ENCODE data around the gene CD59. TPM values are rescaled to one million over a fixed set of nuclear protein-coding genes. Genes with fewer than 3 reads are reported as not detected.

CD59 gene
- total RNA-seq, 1 donor from 2014 or later = 272 TPM

DNA sequence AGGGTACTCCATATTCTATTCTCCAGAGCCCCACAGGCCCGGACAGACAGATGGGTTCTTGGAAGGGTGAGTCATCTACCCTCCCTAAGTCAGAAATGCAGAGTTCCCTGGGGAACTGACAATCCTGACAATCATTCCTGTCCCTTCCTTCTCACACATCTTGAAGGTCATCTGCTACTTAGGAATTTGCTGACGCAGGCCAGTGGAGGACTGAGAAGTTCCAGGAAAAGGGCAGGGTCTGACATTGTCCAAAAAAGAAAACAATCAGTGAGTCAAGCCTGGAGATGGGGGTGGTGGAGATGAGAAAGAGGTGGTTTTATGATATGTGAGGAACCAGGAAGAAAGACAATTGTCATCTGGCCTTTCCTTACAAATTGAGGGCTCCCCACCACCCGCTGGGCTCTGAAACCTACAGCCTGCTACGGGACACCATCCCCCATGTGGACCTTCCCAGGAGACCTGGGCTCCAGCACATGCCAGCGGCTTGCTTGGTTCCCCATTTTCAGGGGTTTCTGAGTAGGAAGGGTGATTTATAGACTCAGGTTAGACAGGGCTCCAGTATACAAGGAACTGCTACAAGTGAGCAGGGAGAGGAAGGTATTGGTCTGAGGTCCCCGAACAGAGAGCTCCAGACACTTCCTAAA is 12.9 kb downstream of the CD59 start:
- peak overlapping the region; percentile 75 for H3K27ac ChIP-seq
- no peak for DNase-seq (ENCODE audit: extremely low spot score in 2 of 2)
- intact Hi-C loops (cut with DNase I) = no loop called here
- no peaks in the 10 kb centered on the region for H3K9me3 ChIP-seq
- TF ChIP-seq, protein P1, sequence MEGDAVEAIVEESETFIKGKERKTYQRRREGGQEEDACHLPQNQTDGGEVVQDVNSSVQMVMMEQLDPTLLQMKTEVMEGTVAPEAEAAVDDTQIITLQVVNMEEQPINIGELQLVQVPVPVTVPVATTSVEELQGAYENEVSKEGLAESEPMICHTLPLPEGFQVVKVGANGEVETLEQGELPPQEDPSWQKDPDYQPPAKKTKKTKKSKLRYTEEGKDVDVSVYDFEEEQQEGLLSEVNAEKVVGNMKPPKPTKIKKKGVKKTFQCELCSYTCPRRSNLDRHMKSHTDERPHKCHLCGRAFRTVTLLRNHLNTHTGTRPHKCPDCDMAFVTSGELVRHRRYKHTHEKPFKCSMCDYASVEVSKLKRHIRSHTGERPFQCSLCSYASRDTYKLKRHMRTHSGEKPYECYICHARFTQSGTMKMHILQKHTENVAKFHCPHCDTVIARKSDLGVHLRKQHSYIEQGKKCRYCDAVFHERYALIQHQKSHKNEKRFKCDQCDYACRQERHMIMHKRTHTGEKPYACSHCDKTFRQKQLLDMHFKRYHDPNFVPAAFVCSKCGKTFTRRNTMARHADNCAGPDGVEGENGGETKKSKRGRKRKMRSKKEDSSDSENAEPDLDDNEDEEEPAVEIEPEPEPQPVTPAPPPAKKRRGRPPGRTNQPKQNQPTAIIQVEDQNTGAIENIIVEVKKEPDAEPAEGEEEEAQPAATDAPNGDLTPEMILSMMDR (IDR thresholded peaks at IDR 0.05) = no peak
- peak in 1 of 2 donors; percentile 65 for TF ChIP-seq POLR2AphosphoS5 (IDR thresholded peaks at IDR 0.05; ENCODE audit: insufficient read depth in 1 of 2, low read depth in 1 of 2)
- H3K36me3 ChIP-seq = peaks cover 0 to 35% of the 10 kb centered on the region in 2 donors
- no peak overlapping the region for H3K4me3 ChIP-seq
- peaks cover 74% of the 10 kb centered on the region for H3K4me1 ChIP-seq
- H3K27me3 ChIP-seq = no peaks in the 10 kb centered on the region

DNA sequence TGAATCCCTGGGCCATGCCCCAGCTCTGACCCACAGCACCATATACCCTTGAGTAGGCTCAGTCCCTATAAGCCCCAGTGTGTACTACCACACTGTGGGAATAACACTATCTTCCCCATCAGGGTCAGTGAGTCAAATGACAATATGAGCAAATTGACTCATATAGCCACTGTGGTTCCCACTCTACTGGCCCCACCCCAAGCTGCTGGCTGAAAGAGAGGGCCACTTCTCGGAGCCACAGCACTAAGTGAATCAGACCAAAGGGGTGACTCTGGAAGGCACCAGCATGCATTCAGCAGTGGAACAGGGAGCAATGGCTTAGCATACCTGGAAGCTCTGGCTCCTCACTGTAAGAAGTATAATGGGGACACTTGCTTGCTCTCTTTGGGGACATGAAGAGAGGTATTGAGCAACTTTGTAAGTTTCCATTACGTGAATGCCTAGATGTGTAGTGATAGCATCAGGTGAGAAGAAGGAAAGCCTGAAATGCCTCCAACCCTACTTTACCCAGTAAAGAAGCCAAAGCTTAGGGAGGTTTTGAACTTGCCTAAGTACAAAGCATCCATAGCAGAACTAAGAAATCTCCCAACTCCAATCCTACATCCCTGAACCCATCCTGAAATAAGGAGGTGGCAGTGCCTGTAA is 13.5 kb downstream of the CD59 start:
- Histone ChIP-seq H3K27ac (peak overlapping the region; percentile 75), H3K27me3 (no peaks in the 10 kb centered on the region), H3K9me3 (no peaks in the 10 kb centered on the region), H3K36me3 (peaks cover 0 to 38% of the 10 kb centered on the region in 2 donors), H3K4me1 (peaks cover 74% of the 10 kb centered on the region), H3K4me3 (no peak overlapping the region)
- intact Hi-C loops (cut with DNase I) = no loop called here
- TF ChIP-seq POLR2A (IDR thresholded peaks at IDR 0.05) (no peak), POLR2AphosphoS5 (IDR thresholded peaks at IDR 0.05; ENCODE audit: insufficient read depth in 1 of 2, low read depth in 1 of 2) (no peak)
- TF ChIP-seq, protein P1 (IDR thresholded peaks at IDR 0.05) = no peak
- DNase-seq (ENCODE audit: extremely low spot score in 2 of 2) = no peak

DNA sequence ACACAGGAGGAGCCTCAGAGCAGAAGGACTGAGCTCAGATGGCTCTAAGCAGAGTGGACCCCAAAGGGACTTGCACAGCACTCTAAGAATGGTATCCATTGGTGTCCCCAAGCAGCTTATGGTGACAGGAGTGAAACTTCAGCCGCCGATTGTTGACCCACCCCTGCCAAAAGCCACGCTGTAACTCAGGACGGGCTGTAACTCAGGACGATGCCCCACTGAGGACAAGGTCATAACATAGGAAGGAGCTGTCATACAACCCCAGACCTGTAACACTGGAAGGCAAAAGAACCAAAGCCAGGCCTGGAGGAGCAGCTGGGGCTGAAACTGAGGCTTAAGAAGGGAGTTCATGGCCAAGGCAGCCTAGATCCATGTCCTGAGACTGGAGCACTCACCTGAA is 14.2 kb downstream of the CD59 start:
- Histone ChIP-seq H3K27ac (peak overlapping the region; percentile 75), H3K27me3 (no peaks in the 10 kb centered on the region), H3K4me1 (peaks cover 72% of the 10 kb centered on the region), H3K9me3 (no peaks in the 10 kb centered on the region), H3K4me3 (no peak overlapping the region), H3K36me3 (peaks cover 0 to 44% of the 10 kb centered on the region in 2 donors)
- TF ChIP-seq POLR2A (IDR thresholded peaks at IDR 0.05) (no peak), POLR2AphosphoS5 (IDR thresholded peaks at IDR 0.05; ENCODE audit: insufficient read depth in 1 of 2, low read depth in 1 of 2) (no peak)
- TF ChIP-seq, protein P1 (IDR thresholded peaks at IDR 0.05) = no peak
- no peak for DNase-seq (ENCODE audit: extremely low spot score in 2 of 2)
- intact Hi-C loops (cut with DNase I) = no loop called here

DNA sequence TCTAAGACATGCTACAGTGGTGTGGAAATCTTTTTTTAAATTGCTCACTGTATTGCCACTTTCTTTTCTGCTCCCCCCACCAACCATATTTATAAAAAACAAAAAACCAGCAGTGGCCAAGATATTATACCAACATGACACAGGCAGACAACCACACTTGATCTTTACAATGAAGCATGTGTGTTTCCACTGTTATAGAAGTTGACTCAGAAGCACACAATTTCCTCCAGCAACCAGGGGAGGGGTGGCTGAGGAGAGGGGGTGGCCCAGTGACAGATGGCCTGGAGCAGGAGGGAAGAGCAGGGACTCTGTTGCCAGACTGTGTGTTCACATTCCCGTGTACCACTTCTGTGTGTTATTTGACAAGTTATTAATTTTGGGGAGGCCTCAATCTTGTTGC is 14.8 kb downstream of the CD59 start:
- Histone ChIP-seq H3K27ac (peak overlapping the region; percentile 75), H3K4me3 (no peak overlapping the region), H3K36me3 (peaks cover 0 to 49% of the 10 kb centered on the region in 2 donors), H3K27me3 (no peaks in the 10 kb centered on the region), H3K9me3 (no peaks in the 10 kb centered on the region), H3K4me1 (peaks cover 74% of the 10 kb centered on the region)
- no peak for DNase-seq (ENCODE audit: extremely low spot score in 2 of 2)
- intact Hi-C loops (cut with DNase I) = no loop called here
- TF ChIP-seq POLR2A (IDR thresholded peaks at IDR 0.05) = no peak
- no peak for TF ChIP-seq POLR2AphosphoS5 (IDR thresholded peaks at IDR 0.05; ENCODE audit: insufficient read depth in 1 of 2, low read depth in 1 of 2)
- TF ChIP-seq, protein P1 (IDR thresholded peaks at IDR 0.05) = no peak

DNA sequence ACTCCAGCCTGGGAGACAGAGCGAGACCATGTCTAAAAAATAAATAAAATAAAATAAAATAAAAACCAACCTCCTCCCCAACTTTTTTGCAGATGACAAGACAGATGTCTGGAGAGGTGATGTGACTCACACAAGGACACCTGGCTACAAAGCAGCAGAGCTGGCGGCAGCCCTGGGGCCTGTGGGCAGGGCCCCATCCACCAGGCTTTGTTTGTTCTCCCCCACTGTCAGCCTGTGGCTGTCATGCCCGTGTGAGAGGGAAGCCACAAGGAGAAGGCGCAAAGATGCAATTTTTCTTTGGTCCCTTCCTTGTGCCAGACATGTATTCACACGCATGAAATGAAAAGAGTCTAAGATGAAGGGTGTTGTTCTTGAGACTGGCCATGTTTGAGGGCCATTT is 16.6 kb downstream of the CD59 start:
- TF ChIP-seq, protein P1 (IDR thresholded peaks at IDR 0.05) = no peak
- TF ChIP-seq POLR2A (IDR thresholded peaks at IDR 0.05) = no peak
- TF ChIP-seq POLR2AphosphoS5 (IDR thresholded peaks at IDR 0.05; ENCODE audit: insufficient read depth in 1 of 2, low read depth in 1 of 2) = no peak
- Histone ChIP-seq H3K36me3 (peaks cover 0 to 58% of the 10 kb centered on the region in 2 donors), H3K27ac (no peak overlapping the region), H3K4me1 (peaks cover 73% of the 10 kb centered on the region), H3K9me3 (no peaks in the 10 kb centered on the region), H3K4me3 (no peak overlapping the region), H3K27me3 (no peaks in the 10 kb centered on the region)
- no peak for DNase-seq (ENCODE audit: extremely low spot score in 2 of 2)
- intact Hi-C loops (cut with DNase I) = no loop called here
